Measurements from ENCODE around the gene CCDC138. TPM values are rescaled to one million over a fixed set of nuclear protein-coding genes. Genes with fewer than 3 reads are reported as not detected.

The CCDC138 gene
- total RNA-seq, 1 donor from 2014 or later = 6.1 TPM

DNA sequence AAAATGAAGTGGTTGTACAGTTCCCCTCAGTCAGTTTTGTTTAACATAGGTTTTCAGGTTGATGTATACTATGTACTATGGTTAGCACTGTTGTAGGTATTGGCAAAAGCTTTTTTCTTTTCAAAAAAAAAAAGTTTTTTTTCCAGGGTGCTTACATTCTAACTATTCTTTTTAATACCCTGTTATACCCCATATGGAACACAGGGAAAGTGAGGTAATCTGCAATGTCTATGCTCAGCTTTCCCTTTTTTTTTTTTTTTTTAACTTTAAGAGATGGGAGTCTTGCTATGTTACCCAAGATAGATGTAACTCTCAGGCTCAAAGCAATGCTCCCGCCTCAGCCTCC is 590 bp upstream of the CCDC138 start:
- FAIRE-seq (no peak), DNase-seq (ENCODE audit: low read depth) (no peak)
- peak overlapping the region; percentile 95 for H3K4me3 Mint-ChIP-seq (ENCODE audit: unreplicated experiment)
- no peaks in the 10 kb centered on the region for H4K20me1 ChIP-seq (ENCODE audit: insufficient read depth, low read length)
- H3K4me2 ChIP-seq (ENCODE audit: low read length) = peak overlapping the region; percentile 99
- no peaks in the 10 kb centered on the region for H3K9me3 ChIP-seq (ENCODE audit: insufficient read depth, low read depth, low read length)
- no peaks in the 10 kb centered on the region for H3K36me3 Mint-ChIP-seq (ENCODE audit: low read depth, unreplicated experiment)
- no peaks in the 10 kb centered on the region for H3K9me3 Mint-ChIP-seq (ENCODE audit: unreplicated experiment)
- peaks cover 14% of the 10 kb centered on the region for H3K79me2 ChIP-seq (ENCODE audit: insufficient read depth, low read length)
- H3K27me3 ChIP-seq (ENCODE audit: insufficient read depth, low read length) = no peaks in the 10 kb centered on the region
- peak overlapping the region; percentile 76 for H2AFZ ChIP-seq (ENCODE audit: low read depth, low read length)
- no peak for TF ChIP-seq EZH2 (IDR thresholded peaks at IDR 0.05; ENCODE audit: insufficient read depth, low read length)
- TF ChIP-seq, protein P1, sequence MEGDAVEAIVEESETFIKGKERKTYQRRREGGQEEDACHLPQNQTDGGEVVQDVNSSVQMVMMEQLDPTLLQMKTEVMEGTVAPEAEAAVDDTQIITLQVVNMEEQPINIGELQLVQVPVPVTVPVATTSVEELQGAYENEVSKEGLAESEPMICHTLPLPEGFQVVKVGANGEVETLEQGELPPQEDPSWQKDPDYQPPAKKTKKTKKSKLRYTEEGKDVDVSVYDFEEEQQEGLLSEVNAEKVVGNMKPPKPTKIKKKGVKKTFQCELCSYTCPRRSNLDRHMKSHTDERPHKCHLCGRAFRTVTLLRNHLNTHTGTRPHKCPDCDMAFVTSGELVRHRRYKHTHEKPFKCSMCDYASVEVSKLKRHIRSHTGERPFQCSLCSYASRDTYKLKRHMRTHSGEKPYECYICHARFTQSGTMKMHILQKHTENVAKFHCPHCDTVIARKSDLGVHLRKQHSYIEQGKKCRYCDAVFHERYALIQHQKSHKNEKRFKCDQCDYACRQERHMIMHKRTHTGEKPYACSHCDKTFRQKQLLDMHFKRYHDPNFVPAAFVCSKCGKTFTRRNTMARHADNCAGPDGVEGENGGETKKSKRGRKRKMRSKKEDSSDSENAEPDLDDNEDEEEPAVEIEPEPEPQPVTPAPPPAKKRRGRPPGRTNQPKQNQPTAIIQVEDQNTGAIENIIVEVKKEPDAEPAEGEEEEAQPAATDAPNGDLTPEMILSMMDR (IDR thresholded peaks at IDR 0.05; ENCODE audit: insufficient read depth, low read depth, low read length) = no peak
- peak overlapping the region; percentile 87 for H3K27ac Mint-ChIP-seq (ENCODE audit: unreplicated experiment)
- peak overlapping the region; percentile 76 for H3K4me3 ChIP-seq (ENCODE audit: insufficient read depth, low read depth, low read length)
- H3K4me1 Mint-ChIP-seq (ENCODE audit: low read depth, unreplicated experiment) = peaks cover 11% of the 10 kb centered on the region
- H3K27ac ChIP-seq (ENCODE audit: low read depth, low read length) = peak overlapping the region; percentile 94
- peaks cover 19% of the 10 kb centered on the region for H3K36me3 ChIP-seq (ENCODE audit: insufficient read depth, low read length)
- H3K27me3 Mint-ChIP-seq (ENCODE audit: low read depth, unreplicated experiment) = no peaks in the 10 kb centered on the region
- H3K9ac ChIP-seq (ENCODE audit: low read length) = peak overlapping the region; percentile 91
- H3K4me1 ChIP-seq (ENCODE audit: insufficient read depth, low read length) = no peaks in the 10 kb centered on the region

DNA sequence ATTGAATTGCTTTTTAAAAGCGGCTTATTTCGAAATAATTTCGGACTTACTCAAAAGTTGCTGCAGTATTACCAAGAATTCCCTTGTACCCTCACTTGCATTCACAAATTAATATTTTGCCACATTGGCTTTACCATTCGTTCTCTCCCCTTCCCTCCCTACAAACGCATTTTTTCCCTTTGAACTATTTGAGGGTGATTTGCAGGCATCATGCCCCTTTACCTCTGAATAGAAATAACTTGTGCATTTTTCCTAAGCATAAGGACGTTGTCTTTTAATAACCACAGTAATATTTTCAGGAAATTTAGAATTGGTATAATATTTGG is 608 bp downstream of the CCDC138 start:
- H3K9me3 ChIP-seq (ENCODE audit: insufficient read depth, low read depth, low read length) = no peaks in the 10 kb centered on the region
- no peak for FAIRE-seq
- Mint-ChIP-seq H3K27me3 (ENCODE audit: low read depth, unreplicated experiment) (no peaks in the 10 kb centered on the region), H3K4me3 (ENCODE audit: unreplicated experiment) (peak overlapping the region; percentile 83), H3K36me3 (ENCODE audit: low read depth, unreplicated experiment) (no peaks in the 10 kb centered on the region), H3K27ac (ENCODE audit: unreplicated experiment) (peak overlapping the region; percentile 41), H3K4me1 (ENCODE audit: low read depth, unreplicated experiment) (peaks cover 11% of the 10 kb centered on the region), H3K9me3 (ENCODE audit: unreplicated experiment) (no peaks in the 10 kb centered on the region)
- peak overlapping the region; percentile 76 for H2AFZ ChIP-seq (ENCODE audit: low read depth, low read length)
- no peaks in the 10 kb centered on the region for H4K20me1 ChIP-seq (ENCODE audit: insufficient read depth, low read length)
- H3K4me1 ChIP-seq (ENCODE audit: insufficient read depth, low read length) = no peaks in the 10 kb centered on the region
- H3K36me3 ChIP-seq (ENCODE audit: insufficient read depth, low read length) = peaks cover 19% of the 10 kb centered on the region
- peak overlapping the region; percentile 76 for H3K4me3 ChIP-seq (ENCODE audit: insufficient read depth, low read depth, low read length)
- TF ChIP-seq, protein P1 (IDR thresholded peaks at IDR 0.05; ENCODE audit: insufficient read depth, low read depth, low read length) = no peak
- no peak for TF ChIP-seq EZH2 (IDR thresholded peaks at IDR 0.05; ENCODE audit: insufficient read depth, low read length)
- peak overlapping the region; percentile 99 for H3K4me2 ChIP-seq (ENCODE audit: low read length)
- peak overlapping the region; percentile 91 for H3K9ac ChIP-seq (ENCODE audit: low read length)
- H3K27me3 ChIP-seq (ENCODE audit: insufficient read depth, low read length) = no peaks in the 10 kb centered on the region
- H3K27ac ChIP-seq (ENCODE audit: low read depth, low read length) = peak overlapping the region; percentile 94
- DNase-seq (ENCODE audit: low read depth) = no peak
- peaks cover 14% of the 10 kb centered on the region for H3K79me2 ChIP-seq (ENCODE audit: insufficient read depth, low read length)

DNA sequence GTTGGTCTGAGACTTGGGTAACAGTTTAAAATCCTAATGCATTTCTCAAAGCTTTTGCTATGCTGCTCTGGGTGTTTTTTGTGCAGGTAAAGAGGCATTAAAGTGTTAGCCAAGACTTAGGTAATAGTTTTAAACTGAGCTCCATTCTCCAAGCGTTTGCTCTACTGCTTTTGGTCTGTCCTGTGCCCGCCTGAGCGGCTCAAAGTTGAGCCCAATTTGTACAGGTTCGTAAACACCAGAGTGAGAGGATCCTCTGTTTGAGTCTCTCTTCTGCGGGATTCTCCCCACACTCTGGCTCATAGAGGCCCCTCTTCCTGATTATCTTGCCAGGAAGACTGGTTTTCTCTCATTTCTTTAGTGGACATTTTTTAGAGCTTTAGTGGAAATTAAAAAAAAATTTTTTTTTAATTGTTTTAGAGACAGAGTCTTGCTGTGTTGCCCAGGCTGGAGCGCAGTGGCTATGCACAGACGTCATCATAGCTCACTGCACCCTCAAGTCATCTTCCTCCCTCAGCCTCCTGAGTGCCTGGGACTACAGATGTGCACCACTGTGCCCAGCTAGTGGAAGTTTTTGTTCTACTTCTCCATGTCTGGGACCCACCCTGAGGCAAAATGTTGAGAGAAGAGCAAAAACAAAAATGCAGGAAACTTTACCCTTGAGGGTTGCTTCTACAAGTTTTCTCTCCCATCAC is 16.6 kb downstream of the CCDC138 start:
- Mint-ChIP-seq H3K27me3 (ENCODE audit: low read depth, unreplicated experiment) (no peaks in the 10 kb centered on the region), H3K4me3 (ENCODE audit: unreplicated experiment) (no peak overlapping the region), H3K9me3 (ENCODE audit: unreplicated experiment) (peaks cover under 1% of the 10 kb centered on the region), H3K36me3 (ENCODE audit: low read depth, unreplicated experiment) (peaks cover 6% of the 10 kb centered on the region), H3K27ac (ENCODE audit: unreplicated experiment) (no peak overlapping the region), H3K4me1 (ENCODE audit: low read depth, unreplicated experiment) (no peaks in the 10 kb centered on the region)
- no peak for DNase-seq (ENCODE audit: low read depth)
- peaks cover 22% of the 10 kb centered on the region for H3K36me3 ChIP-seq (ENCODE audit: insufficient read depth, low read length)
- TF ChIP-seq, protein P1 (IDR thresholded peaks at IDR 0.05; ENCODE audit: insufficient read depth, low read depth, low read length) = no peak
- no peak for TF ChIP-seq EZH2 (IDR thresholded peaks at IDR 0.05; ENCODE audit: insufficient read depth, low read length)
- H3K9me3 ChIP-seq (ENCODE audit: insufficient read depth, low read depth, low read length) = no peaks in the 10 kb centered on the region
- H4K20me1 ChIP-seq (ENCODE audit: insufficient read depth, low read length) = no peaks in the 10 kb centered on the region
- no peak overlapping the region for H3K4me3 ChIP-seq (ENCODE audit: insufficient read depth, low read depth, low read length)
- H3K27me3 ChIP-seq (ENCODE audit: insufficient read depth, low read length) = no peaks in the 10 kb centered on the region
- H3K4me1 ChIP-seq (ENCODE audit: insufficient read depth, low read length) = no peaks in the 10 kb centered on the region
- no peak overlapping the region for H3K9ac ChIP-seq (ENCODE audit: low read length)
- FAIRE-seq = no peak
- peaks cover 2% of the 10 kb centered on the region for H3K79me2 ChIP-seq (ENCODE audit: insufficient read depth, low read length)
- no peak overlapping the region for H2AFZ ChIP-seq (ENCODE audit: low read depth, low read length)
- H3K27ac ChIP-seq (ENCODE audit: low read depth, low read length) = no peak overlapping the region
- no peak overlapping the region for H3K4me2 ChIP-seq (ENCODE audit: low read length)

All from astrocyte (in vitro differentiated cells and primary cell).